ENCODE data around the gene MGAT2. TPM values are rescaled to one million over a fixed set of nuclear protein-coding genes. Genes with fewer than 3 reads are reported as not detected.
"Not testable (repeated sequence)": the region's sequence is repeated elsewhere in the genome, so short reads cannot be mapped to it uniquely, and the experiment has no call there.

The MGAT2 gene
- total and polyA plus RNA-seq, 2 experiments from 2014 or later, result 53.5 to 81.3 TPM

GRCh38 chr14:49615776-49616175 lies 4.8 kb upstream of the MGAT2 start:
- no peak overlapping the region for H3K27ac ChIP-seq
- no peaks in the 10 kb centered on the region for H3K9me3 ChIP-seq (ENCODE audit: low read depth)
- H3K27me3 ChIP-seq, result no peaks in the 10 kb centered on the region
- no peaks in the 10 kb centered on the region for H3K36me3 ChIP-seq (replicated peaks; ENCODE audit: insufficient read depth, low read depth)
- no peaks in the 10 kb centered on the region for H3K4me1 ChIP-seq (ENCODE audit: insufficient read depth)
- H3K4me3 ChIP-seq, result no peak overlapping the region
- DNase-seq (ENCODE audit: low spot score), result no peak
- TF ChIP-seq EZH2phosphoT487 (IDR thresholded peaks at IDR 0.05; ENCODE audit: low read depth, severe bottlenecking, unreplicated experiment), result no peak
- TF ChIP-seq CTCF (IDR thresholded peaks at IDR 0.05; ENCODE audit: poor library complexity), result no peak
- no peak for TF ChIP-seq EZH2 (IDR thresholded peaks at IDR 0.05; ENCODE audit: borderline replicate concordance)
- H2AFZ ChIP-seq, result no peak overlapping the region
- 94% methylated on average over 6 of the region's 6 CpGs for WGBS (ENCODE audit: low lambda C conversion rate, missing lambda C conversion rate)
- H4K20me1 ChIP-seq (ENCODE audit: insufficient read depth, poor library complexity, severe bottlenecking), result peaks cover 15% of the 10 kb centered on the region
- H3K4me2 ChIP-seq, result no peak overlapping the region
- no peaks in the 10 kb centered on the region for H3K9me2 ChIP-seq (replicated peaks; ENCODE audit: insufficient read depth)
- H3K79me2 ChIP-seq, result peaks cover 29% of the 10 kb centered on the region

- Histone ChIP-seq H3K27ac (no peak overlapping the region), H3K9me3 (ENCODE audit: low read depth) (no peaks in the 10 kb centered on the region), H3K4me3 (no peak overlapping the region), H3K9me2 (replicated peaks; ENCODE audit: insufficient read depth) (no peaks in the 10 kb centered on the region), H3K27me3 (no peaks in the 10 kb centered on the region), H3K79me2 (peaks cover 50% of the 10 kb centered on the region), H3K4me1 (ENCODE audit: insufficient read depth) (peaks cover 11% of the 10 kb centered on the region), H2AFZ (no peak overlapping the region), H3K36me3 (replicated peaks; ENCODE audit: insufficient read depth, low read depth) (no peaks in the 10 kb centered on the region), H4K20me1 (ENCODE audit: insufficient read depth, poor library complexity, severe bottlenecking) (peaks cover 21% of the 10 kb centered on the region), H3K4me2 (peak overlapping the region; percentile 86)
- no peak for DNase-seq (ENCODE audit: low spot score)
- no peak for TF ChIP-seq EZH2phosphoT487 (IDR thresholded peaks at IDR 0.05; ENCODE audit: low read depth, severe bottlenecking, unreplicated experiment)
- no peak for TF ChIP-seq EZH2 (IDR thresholded peaks at IDR 0.05; ENCODE audit: borderline replicate concordance)
- TF ChIP-seq CTCF (IDR thresholded peaks at IDR 0.05; ENCODE audit: poor library complexity), result no peak
- WGBS (ENCODE audit: low lambda C conversion rate, missing lambda C conversion rate), result 94% methylated on average over 6 of the region's 6 CpGs
Measured at GRCh38 chr14:49617852-49618519, 2.6 kb upstream of the MGAT2 start.

- H3K9me3 ChIP-seq (ENCODE audit: low read depth); H3K36me3 ChIP-seq (replicated peaks; ENCODE audit: insufficient read depth, low read depth); DNase-seq (ENCODE audit: low spot score); H3K27me3 ChIP-seq; H2AFZ ChIP-seq; H3K9me2 ChIP-seq (replicated peaks; ENCODE audit: insufficient read depth): not testable (repeated sequence)
- 52% methylated on average over 19 of the region's 19 CpGs for WGBS (ENCODE audit: low lambda C conversion rate, missing lambda C conversion rate)
- H3K79me2 ChIP-seq, result peaks cover 57% of the 10 kb centered on the region
- peaks cover 27% of the 10 kb centered on the region for H4K20me1 ChIP-seq (ENCODE audit: insufficient read depth, poor library complexity, severe bottlenecking)
- peak overlapping the region; percentile 63 for H3K4me3 ChIP-seq
- peak overlapping the region; percentile 97 for H3K27ac ChIP-seq
- H3K4me2 ChIP-seq, result peak overlapping the region; percentile 86
- H3K4me1 ChIP-seq (ENCODE audit: insufficient read depth), result peaks cover 21% of the 10 kb centered on the region
Measured at GRCh38 chr14:49619273-49619672, 1.3 kb upstream of the MGAT2 start.

- no peak for DNase-seq (ENCODE audit: low spot score)
- Histone ChIP-seq H3K79me2 (peaks cover 62% of the 10 kb centered on the region), H3K4me2 (peak overlapping the region; percentile 86), H2AFZ (peak overlapping the region; percentile 53), H3K4me3 (peak overlapping the region; percentile 63), H3K9me2 (replicated peaks; ENCODE audit: insufficient read depth) (no peaks in the 10 kb centered on the region), H3K9me3 (ENCODE audit: low read depth) (no peaks in the 10 kb centered on the region), H4K20me1 (ENCODE audit: insufficient read depth, poor library complexity, severe bottlenecking) (peaks cover 27% of the 10 kb centered on the region), H3K4me1 (ENCODE audit: insufficient read depth) (peaks cover 21% of the 10 kb centered on the region), H3K27ac (peak overlapping the region; percentile 97), H3K27me3 (no peaks in the 10 kb centered on the region), H3K36me3 (replicated peaks; ENCODE audit: insufficient read depth, low read depth) (no peaks in the 10 kb centered on the region)
- no peak for TF ChIP-seq EZH2phosphoT487 (IDR thresholded peaks at IDR 0.05; ENCODE audit: low read depth, severe bottlenecking, unreplicated experiment)
- TF ChIP-seq CTCF (IDR thresholded peaks at IDR 0.05; ENCODE audit: poor library complexity), result no peak
- no peak for TF ChIP-seq EZH2 (IDR thresholded peaks at IDR 0.05; ENCODE audit: borderline replicate concordance)
- under 1% methylated on average over 11 of the region's 11 CpGs for WGBS (ENCODE audit: low lambda C conversion rate, missing lambda C conversion rate)
Measured at GRCh38 chr14:49619730-49620129, 869 bp upstream of the MGAT2 start.

All from hepatocyte (in vitro differentiated cells).